Measurements from ENCODE around the gene ADIG. TPM values are rescaled to one million over a fixed set of nuclear protein-coding genes. Genes with fewer than 3 reads are reported as not detected.

The ADIG gene
- total RNA-seq, 2 experiments from 2014 or later, result not detected

- POLR2A ChIA-PET, result no interaction called here
- no peak for ATAC-seq (ENCODE audit: poor library complexity)
- Histone ChIP-seq H3K9me3 (ENCODE audit: control insufficient read depth in 1 of 2, insufficient read depth in 1 of 2, low read length in 2 of 2) (no peaks in the 10 kb centered on the region), H3K27me3 (ENCODE audit: control insufficient read depth in 1 of 2, insufficient read depth in 2 of 2, low read length in 2 of 2) (peaks cover 6 to 12% of the 10 kb centered on the region in 2 experiments), H3K4me1 (ENCODE audit: insufficient read depth, low read length) (no peaks in the 10 kb centered on the region), H3K4me3 (ENCODE audit: low read length) (no peak overlapping the region), H3K36me3 (ENCODE audit: insufficient read depth, low read length) (no peaks in the 10 kb centered on the region), H3K27ac (ENCODE audit: low read depth in 1 of 2, low read length in 2 of 2) (no peak overlapping the region)
- Mint-ChIP-seq H3K4me1 (ENCODE audit: low read depth) (no peaks in the 10 kb centered on the region), H3K27ac (no peak overlapping the region), H3K9me3 (no peaks in the 10 kb centered on the region), H3K27me3 (peaks cover 64% of the 10 kb centered on the region), H3K36me3 (ENCODE audit: low read depth) (no peaks in the 10 kb centered on the region), H3K4me3 (no peak overlapping the region)
- no peak for DNase-seq
- CTCF ChIA-PET, result no interaction called here
- intact Hi-C loops (cut with DNase I, micrococcal nuclease), result no loop called here
- TF ChIP-seq, protein P1, sequence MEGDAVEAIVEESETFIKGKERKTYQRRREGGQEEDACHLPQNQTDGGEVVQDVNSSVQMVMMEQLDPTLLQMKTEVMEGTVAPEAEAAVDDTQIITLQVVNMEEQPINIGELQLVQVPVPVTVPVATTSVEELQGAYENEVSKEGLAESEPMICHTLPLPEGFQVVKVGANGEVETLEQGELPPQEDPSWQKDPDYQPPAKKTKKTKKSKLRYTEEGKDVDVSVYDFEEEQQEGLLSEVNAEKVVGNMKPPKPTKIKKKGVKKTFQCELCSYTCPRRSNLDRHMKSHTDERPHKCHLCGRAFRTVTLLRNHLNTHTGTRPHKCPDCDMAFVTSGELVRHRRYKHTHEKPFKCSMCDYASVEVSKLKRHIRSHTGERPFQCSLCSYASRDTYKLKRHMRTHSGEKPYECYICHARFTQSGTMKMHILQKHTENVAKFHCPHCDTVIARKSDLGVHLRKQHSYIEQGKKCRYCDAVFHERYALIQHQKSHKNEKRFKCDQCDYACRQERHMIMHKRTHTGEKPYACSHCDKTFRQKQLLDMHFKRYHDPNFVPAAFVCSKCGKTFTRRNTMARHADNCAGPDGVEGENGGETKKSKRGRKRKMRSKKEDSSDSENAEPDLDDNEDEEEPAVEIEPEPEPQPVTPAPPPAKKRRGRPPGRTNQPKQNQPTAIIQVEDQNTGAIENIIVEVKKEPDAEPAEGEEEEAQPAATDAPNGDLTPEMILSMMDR (IDR thresholded peaks at IDR 0.05), result no peak
Measured at GRCh38 chr20:38609815-38610214, 28.8 kb downstream of the ADIG start.

- POLR2A ChIA-PET, result no interaction called here
- ATAC-seq (ENCODE audit: poor library complexity), result no peak
- CTCF ChIA-PET, result no interaction called here
- no peaks in the 10 kb centered on the region for H3K4me1 ChIP-seq (ENCODE audit: insufficient read depth, low read length)
- H3K4me3 Mint-ChIP-seq, result no peak overlapping the region
- H3K4me3 ChIP-seq (ENCODE audit: low read length), result no peak overlapping the region
- no peak for DNase-seq
- H3K36me3 ChIP-seq (ENCODE audit: insufficient read depth, low read length), result no peaks in the 10 kb centered on the region
- H3K27me3 ChIP-seq (ENCODE audit: control insufficient read depth in 1 of 2, insufficient read depth in 2 of 2, low read length in 2 of 2), result peaks cover 0 to 10% of the 10 kb centered on the region in 2 experiments
- H3K4me1 Mint-ChIP-seq (ENCODE audit: low read depth), result no peaks in the 10 kb centered on the region
- peaks cover 0 to 3% of the 10 kb centered on the region in 2 experiments for H3K9me3 ChIP-seq (ENCODE audit: control insufficient read depth in 1 of 2, insufficient read depth in 1 of 2, low read length in 2 of 2)
- H3K36me3 Mint-ChIP-seq (ENCODE audit: low read depth), result no peaks in the 10 kb centered on the region
- TF ChIP-seq, protein P1 (IDR thresholded peaks at IDR 0.05), result no peak
- no peak overlapping the region for H3K27ac Mint-ChIP-seq
- no peak overlapping the region for H3K27ac ChIP-seq (ENCODE audit: low read depth in 1 of 2, low read length in 2 of 2)
- no peaks in the 10 kb centered on the region for H3K9me3 Mint-ChIP-seq
- intact Hi-C loops (cut with DNase I, micrococcal nuclease), result no loop called here
- peaks cover 59% of the 10 kb centered on the region for H3K27me3 Mint-ChIP-seq
Measured at GRCh38 chr20:38610521-38610920, 29.5 kb downstream of the ADIG start.

DNA sequence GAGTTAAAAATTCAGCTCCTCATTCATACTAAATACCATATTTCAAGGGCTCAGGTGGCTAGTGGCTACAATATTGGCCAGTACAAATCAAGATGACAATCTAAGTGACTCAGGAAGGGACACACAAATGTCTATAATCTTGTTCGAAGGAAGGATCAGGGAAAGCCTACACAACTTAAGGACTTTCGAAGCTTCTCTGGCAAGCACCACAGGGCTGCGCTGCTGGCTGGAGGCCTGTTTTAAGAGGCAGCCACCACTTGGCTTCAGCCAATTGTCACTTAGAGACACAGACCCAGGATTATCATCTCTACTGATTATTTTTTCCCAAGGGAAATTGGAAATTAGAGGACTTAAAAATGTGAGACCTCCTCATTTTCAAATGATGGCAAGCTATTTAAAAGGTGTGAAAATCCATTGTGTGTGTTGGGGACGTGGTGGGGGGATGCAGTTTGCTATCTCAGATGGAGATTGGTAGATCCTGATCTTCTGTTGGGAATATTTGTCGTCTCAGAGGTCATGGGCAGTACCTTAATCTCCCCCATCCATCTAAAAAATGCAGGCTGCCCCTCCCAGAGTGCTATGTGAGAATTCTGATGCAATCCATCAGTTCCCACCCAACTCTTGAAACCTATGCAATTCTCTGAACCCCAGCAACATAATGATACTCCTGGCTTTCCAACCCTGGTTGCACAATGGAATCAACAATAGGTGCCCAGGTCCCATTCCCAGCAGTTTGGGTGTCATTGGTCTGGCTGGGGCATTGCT is 31.9 kb downstream of the ADIG start:
- Histone ChIP-seq H3K4me3 (ENCODE audit: low read length) (no peak overlapping the region), H3K36me3 (ENCODE audit: insufficient read depth, low read length) (no peaks in the 10 kb centered on the region), H3K27ac (ENCODE audit: low read depth in 1 of 2, low read length in 2 of 2) (no peak overlapping the region), H3K4me1 (ENCODE audit: insufficient read depth, low read length) (no peaks in the 10 kb centered on the region), H3K9me3 (ENCODE audit: control insufficient read depth in 1 of 2, insufficient read depth in 1 of 2, low read length in 2 of 2) (peaks cover 0 to 8% of the 10 kb centered on the region in 2 experiments), H3K27me3 (ENCODE audit: control insufficient read depth in 1 of 2, insufficient read depth in 2 of 2, low read length in 2 of 2) (peaks cover 5 to 10% of the 10 kb centered on the region in 2 experiments)
- Mint-ChIP-seq H3K36me3 (ENCODE audit: low read depth) (no peaks in the 10 kb centered on the region), H3K4me1 (ENCODE audit: low read depth) (no peaks in the 10 kb centered on the region), H3K27me3 (peaks cover 57% of the 10 kb centered on the region), H3K9me3 (no peaks in the 10 kb centered on the region), H3K4me3 (no peak overlapping the region), H3K27ac (no peak overlapping the region)
- DNase-seq, result no peak
- POLR2A ChIA-PET, result no interaction called here
- intact Hi-C loops (cut with DNase I, micrococcal nuclease), result no loop called here
- CTCF ChIA-PET, result interaction anchor here (1.6 kb wide), 1 partner anchor 20 kb away, joined by 3 read pairs; no protein-coding TSS in a partner anchor
- no peak for ATAC-seq (ENCODE audit: poor library complexity)
- TF ChIP-seq, protein P1 (IDR thresholded peaks at IDR 0.05), result no peak

Data from CD4-positive, alpha-beta T cell (primary cell).